AG10803 (cell line): Measurements from ENCODE around the gene GMFB.
A peak's percentile ranks its signal among the peaks of the same experiment; 100 is the strongest.
"Not testable (repeated sequence)": the region's sequence is repeated elsewhere in the genome, so short reads cannot be mapped to it uniquely, and the experiment has no call there.

ENCODE experiments used
- DNase-seq: peaks from one replicate; pipeline ENCODE4 v3.0.0; 2010; ENCODE audit warnings: low read depth
- H3K4me3 ChIP-seq: 2 replicates; pipeline ENCODE4 v1.5.1; 2011; ENCODE audit warnings: mild to moderate bottlenecking, low read length, control low read depth
- CTCF ChIP-seq: conservative IDR thresholded peaks from 2 replicates; pipeline ENCODE4 v1.5.1; 2011; ENCODE audit warnings: mild to moderate bottlenecking, low read length, control low read depth, inconsistent platforms

The GMFB gene

GRCh38 chr14:54465654-54466053 lies 23.1 kb downstream of the GMFB start:
- TF ChIP-seq CTCF: no peak
- no peak overlapping the region for H3K4me3 ChIP-seq
- DNase-seq: no peak

GRCh38 chr14:54462048-54462447 lies 26.7 kb downstream of the GMFB start:
- DNase-seq: no peak

GRCh38 chr14:54459106-54459505 lies 29.7 kb downstream of the GMFB start:
- no peak for TF ChIP-seq CTCF
- H3K4me3 ChIP-seq: no peak overlapping the region
- no peak for DNase-seq

More at GRCh38 chr14:54462048-54462447, 26.7 kb downstream of the GMFB start:
- H3K4me3 ChIP-seq: no peak overlapping the region
- no peak for TF ChIP-seq CTCF

GRCh38 chr14:54458536-54458935 lies 30.2 kb downstream of the GMFB start:
- DNase-seq, H3K4me3 ChIP-seq: not testable (repeated sequence)

GRCh38 chr14:54457609-54457996 lies 31.2 kb downstream of the GMFB start:
- no peak for TF ChIP-seq CTCF
- DNase-seq: no peak
- no peak overlapping the region for H3K4me3 ChIP-seq

GRCh38 chr14:54456820-54457608 lies 31.8 kb downstream of the GMFB start:
- not testable (repeated sequence) for DNase-seq, H3K4me3 ChIP-seq

GRCh38 chr14:54455363-54455762 lies 33.4 kb downstream of the GMFB start:
- DNase-seq: no peak
- no peak for TF ChIP-seq CTCF
- H3K4me3 ChIP-seq: no peak overlapping the region

GRCh38 chr14:54453990-54454389 lies 34.8 kb downstream of the GMFB start:
- H3K4me3 ChIP-seq: not testable (repeated sequence)
- DNase-seq: peak; percentile 58

GRCh38 chr14:54453252-54453651 lies 35.5 kb downstream of the GMFB start:
- no peak for TF ChIP-seq CTCF
- DNase-seq: no peak

More at GRCh38 chr14:54453252-54453651, 35.5 kb downstream of the GMFB start:
- H3K4me3 ChIP-seq: no peak overlapping the region
